Fibroblast of mammary gland (primary cell): Measurements from ENCODE around the gene SLC51B.
"Not testable (repeated sequence)": the region's sequence is repeated elsewhere in the genome, so short reads cannot be mapped to it uniquely, and the experiment has no call there.

Source experiments
- DNase-seq: peaks from one replicate; pipeline ENCODE4 v3.0.0-alpha.2; 2010; ENCODE audit warnings: low read depth
- H3K4me3 ChIP-seq: 2 replicates; pipeline ENCODE4 v1.5.1; 2011; ENCODE audit warnings: low read depth, mild to moderate bottlenecking, low read length, moderate library complexity; ENCODE audit not compliant: control insufficient read depth
- TF ChIP-seq, protein P1 (sequence below): conservative IDR thresholded peaks from 2 replicates; pipeline ENCODE4 v1.5.1; 2011; ENCODE audit warnings: low read depth, low read length, inconsistent platforms; ENCODE audit not compliant: control insufficient read depth, insufficient read depth

Gene SLC51B

DNA sequence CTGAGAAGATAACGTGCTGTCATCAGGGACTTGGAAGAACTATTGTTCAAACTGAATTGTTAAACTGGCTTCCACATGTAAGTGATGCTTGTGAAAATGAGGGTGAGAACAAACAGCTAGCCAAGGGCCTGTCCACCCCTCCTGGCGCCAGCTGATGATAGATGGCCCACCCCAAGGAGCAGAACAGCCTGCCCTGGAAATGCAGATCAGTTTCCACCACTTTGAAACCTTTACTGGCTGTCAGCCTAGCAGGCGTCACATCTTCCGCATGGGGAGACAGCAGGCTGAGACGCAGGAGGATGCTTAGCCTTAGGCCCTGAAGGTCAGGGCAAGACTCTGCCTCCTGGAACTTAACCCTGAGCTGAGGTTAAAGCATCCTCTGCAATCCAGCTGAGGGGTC is 6.4 kb upstream of the SLC51B start:
- H3K4me3 ChIP-seq: no peak overlapping the region
- DNase-seq: no peak
- TF ChIP-seq, protein P1, sequence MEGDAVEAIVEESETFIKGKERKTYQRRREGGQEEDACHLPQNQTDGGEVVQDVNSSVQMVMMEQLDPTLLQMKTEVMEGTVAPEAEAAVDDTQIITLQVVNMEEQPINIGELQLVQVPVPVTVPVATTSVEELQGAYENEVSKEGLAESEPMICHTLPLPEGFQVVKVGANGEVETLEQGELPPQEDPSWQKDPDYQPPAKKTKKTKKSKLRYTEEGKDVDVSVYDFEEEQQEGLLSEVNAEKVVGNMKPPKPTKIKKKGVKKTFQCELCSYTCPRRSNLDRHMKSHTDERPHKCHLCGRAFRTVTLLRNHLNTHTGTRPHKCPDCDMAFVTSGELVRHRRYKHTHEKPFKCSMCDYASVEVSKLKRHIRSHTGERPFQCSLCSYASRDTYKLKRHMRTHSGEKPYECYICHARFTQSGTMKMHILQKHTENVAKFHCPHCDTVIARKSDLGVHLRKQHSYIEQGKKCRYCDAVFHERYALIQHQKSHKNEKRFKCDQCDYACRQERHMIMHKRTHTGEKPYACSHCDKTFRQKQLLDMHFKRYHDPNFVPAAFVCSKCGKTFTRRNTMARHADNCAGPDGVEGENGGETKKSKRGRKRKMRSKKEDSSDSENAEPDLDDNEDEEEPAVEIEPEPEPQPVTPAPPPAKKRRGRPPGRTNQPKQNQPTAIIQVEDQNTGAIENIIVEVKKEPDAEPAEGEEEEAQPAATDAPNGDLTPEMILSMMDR: no peak

DNA sequence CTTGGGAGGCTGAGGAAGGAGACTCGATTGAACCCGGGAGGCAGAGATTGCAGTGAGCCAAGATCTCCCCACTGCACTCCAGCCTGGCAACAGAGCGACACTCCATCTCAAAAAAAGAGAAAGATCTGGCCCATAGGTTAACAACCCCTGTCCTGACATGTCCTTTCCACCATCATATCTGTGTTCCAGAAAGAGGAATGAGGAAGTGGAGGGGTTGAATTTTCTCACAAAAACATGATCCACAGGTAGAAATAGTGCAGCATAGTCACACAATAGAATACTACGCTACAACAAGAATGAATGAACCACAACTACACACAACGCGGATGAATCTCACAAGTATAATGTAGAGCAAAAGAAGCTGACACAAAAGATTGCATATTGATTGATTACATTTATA is 4.7 kb upstream of the SLC51B start:
- TF ChIP-seq, protein P1: no peak
- DNase-seq: no peak
- H3K4me3 ChIP-seq: no peak overlapping the region

DNA sequence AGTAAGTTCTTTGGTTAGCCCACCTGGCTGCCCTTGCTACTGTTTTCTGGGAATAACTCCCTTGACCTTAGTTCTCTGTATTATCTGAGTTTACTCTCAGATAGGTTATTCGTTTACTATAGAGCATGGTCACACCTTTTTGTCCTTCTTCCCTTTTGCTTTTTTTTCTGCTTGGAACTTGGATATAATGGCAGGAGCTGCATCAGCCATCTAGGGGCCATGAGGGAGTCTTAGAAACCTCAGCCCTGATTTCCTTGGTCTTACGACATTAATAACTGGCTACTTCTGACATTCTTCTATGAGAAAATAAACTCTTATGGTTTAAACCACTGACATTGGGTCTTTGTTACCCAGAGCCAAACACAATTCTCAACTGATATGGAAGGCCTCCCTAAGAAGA is 3.4 kb upstream of the SLC51B start:
- DNase-seq: no peak
- H3K4me3 ChIP-seq: no peak overlapping the region
- TF ChIP-seq, protein P1: no peak

DNA sequence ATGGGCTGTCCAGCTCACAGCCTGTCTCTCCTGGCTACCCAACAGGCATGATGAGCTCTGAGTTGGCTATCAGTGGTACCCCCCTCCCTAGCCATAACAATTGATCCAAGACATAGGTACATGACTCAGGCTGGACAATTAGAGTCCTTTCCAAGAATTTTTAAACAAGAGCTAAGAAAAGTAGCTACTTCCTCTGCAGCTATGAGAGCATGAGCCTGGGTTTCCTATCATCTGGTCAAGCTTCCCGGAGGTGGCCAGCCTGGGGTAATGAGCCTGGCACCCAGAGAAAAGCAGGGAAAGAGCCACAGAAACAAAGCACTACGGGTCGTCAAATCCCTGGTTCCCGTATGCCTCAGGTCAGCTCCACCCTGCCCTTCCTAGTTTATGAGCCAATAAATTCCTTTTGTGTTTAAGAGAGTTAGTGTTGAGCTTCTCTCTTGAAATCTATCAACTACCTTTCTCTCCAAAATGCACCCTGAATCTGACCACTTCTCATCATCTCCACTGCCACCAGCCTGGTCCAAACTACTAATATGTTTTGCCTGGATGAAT is 2.3 kb upstream of the SLC51B start:
- no peak overlapping the region for H3K4me3 ChIP-seq
- TF ChIP-seq, protein P1: no peak
- DNase-seq: no peak

DNA sequence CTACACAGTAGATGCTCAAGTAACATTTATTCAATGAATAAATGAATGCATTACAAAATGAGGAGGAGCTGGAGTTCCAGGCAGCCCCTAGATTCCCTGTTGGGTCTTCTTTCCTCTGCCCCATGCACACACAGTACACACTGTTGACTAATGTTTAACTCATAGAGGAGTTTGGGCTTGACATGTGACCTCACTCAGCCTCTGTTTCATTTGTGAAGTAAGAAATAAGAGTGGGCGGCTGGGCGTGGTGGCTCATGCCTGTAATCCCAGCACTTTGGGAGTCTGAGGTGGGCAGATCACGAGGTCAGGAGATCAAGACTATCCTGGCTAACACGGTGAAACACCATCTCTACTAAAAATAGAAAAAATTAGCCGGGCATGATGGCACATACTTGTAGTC is 969 bp upstream of the SLC51B start:
- not testable (repeated sequence) for H3K4me3 ChIP-seq
- peak; percentile 93 for DNase-seq

DNA sequence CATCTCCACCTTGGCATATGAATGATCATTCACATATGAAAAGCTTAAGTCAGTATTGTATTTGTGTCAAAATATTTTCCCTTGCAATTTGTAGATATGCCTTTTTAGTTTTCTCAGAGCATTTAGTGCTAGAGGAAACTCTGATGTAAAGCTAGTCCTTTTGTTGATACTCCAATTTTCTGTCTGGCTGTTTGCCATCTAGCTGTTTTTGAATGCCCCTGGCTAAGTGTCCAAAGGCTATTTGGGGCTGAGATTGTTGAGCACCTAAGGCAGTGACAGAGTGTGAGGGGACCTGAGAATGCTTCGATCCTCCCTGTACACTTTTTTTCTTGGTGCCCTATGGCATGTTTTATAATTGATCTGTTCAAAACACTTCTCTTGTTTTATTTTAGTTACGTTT is 3.1 kb downstream of the SLC51B start:
- no peak for DNase-seq
- H3K4me3 ChIP-seq: no peak overlapping the region
- TF ChIP-seq, protein P1: no peak

DNA sequence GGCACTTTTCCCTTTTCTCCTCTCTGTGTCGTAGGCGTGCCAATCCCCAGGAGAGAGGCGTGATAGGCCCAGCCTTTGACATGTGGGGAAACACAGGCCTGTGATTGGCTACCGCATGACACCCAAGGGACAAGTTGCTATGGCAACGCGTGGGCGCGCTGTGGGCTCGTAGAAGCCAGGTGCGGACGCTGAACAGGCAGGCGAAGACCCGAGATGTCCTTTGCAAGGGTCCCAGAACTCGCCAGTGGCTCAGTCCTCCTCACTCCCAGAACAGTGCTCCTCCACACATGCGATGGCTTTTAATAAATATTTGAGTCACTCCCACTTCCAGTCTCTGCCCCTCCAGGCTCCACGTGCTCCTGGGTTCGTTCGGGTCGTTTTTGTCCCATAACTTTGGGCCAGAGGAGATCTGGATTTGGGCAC is 4.2 kb downstream of the SLC51B start:
- peak; percentile 92 for DNase-seq
- TF ChIP-seq, protein P1: no peak
- peak overlapping the region; percentile 34 for H3K4me3 ChIP-seq
